Measurements from ENCODE around the gene PRKCZ.

- TF ChIP-seq RAD21 (IDR thresholded peaks at IDR 0.05; ENCODE audit: low read length) (peak; percentile 48), CTCF (conservative IDR thresholded peaks at IDR 0.05; ENCODE audit: low read depth, low read length) (peak; percentile 50), CEBPB (IDR thresholded peaks at IDR 0.05; ENCODE audit: low read depth, low read length) (no peak), USF2 (IDR thresholded peaks at IDR 0.05; ENCODE audit: low read depth, low read length) (no peak), RCOR1 (IDR thresholded peaks at IDR 0.05; ENCODE audit: insufficient replicate concordance, low read length) (no peak)
Observed at GRCh38 chr1:2091611-2092604, 41.7 kb downstream of the PRKCZ start.
